Stimulated activated memory B cell treated with anti-CD40 and anti-IgM and Interleukin-4, amounts not matched to agents 10 μg/mL and 1 μg/mL and 100 μg/mL, for 72 hours (primary cell): ENCODE data around the gene NYAP2.

Experiments
- ATAC-seq: fragments of 150-1000 bp; cut with Tn5 transposase; 2 replicates; pipeline ENCODE4 v1.10.0; 2021
- H3K27ac Mint-ChIP-seq: one replicate; pipeline ENCODE4 v1.8.0; 2022; ENCODE audit warnings: mild to moderate bottlenecking, mixed read lengths
- H3K27me3 Mint-ChIP-seq: one replicate; pipeline ENCODE4 v1.8.0; 2022; ENCODE audit warnings: mixed read lengths
- H3K36me3 Mint-ChIP-seq: one replicate; pipeline ENCODE4 v1.8.0; 2022; ENCODE audit warnings: mixed read lengths
- H3K4me1 Mint-ChIP-seq: one replicate; pipeline ENCODE4 v1.8.0; 2022; ENCODE audit warnings: mixed read lengths
- H3K4me3 Mint-ChIP-seq: one replicate; pipeline ENCODE4 v1.8.0; 2022; ENCODE audit warnings: mild to moderate bottlenecking, moderate library complexity, mixed read lengths
- H3K9me3 Mint-ChIP-seq: one replicate; pipeline ENCODE4 v1.8.0; 2022; ENCODE audit warnings: mixed read lengths

Gene NYAP2

GRCh38 chr2:225598897-225599296 lies 199.4 kb downstream of the NYAP2 start:
- peaks cover 4% of the 10 kb centered on the region for H3K9me3 Mint-ChIP-seq
- no peaks in the 10 kb centered on the region for H3K27me3 Mint-ChIP-seq
- no peak overlapping the region for H3K27ac Mint-ChIP-seq
- H3K36me3 Mint-ChIP-seq = no peaks in the 10 kb centered on the region
- H3K4me3 Mint-ChIP-seq = no peak overlapping the region
- no peaks in the 10 kb centered on the region for H3K4me1 Mint-ChIP-seq
- no peak for ATAC-seq

GRCh38 chr2:225599856-225600255 lies 200.3 kb downstream of the NYAP2 start:
- Mint-ChIP-seq H3K9me3 (peaks cover 4% of the 10 kb centered on the region), H3K4me3 (no peak overlapping the region), H3K27ac (no peak overlapping the region), H3K36me3 (no peaks in the 10 kb centered on the region), H3K27me3 (no peaks in the 10 kb centered on the region), H3K4me1 (no peaks in the 10 kb centered on the region)
- no peak for ATAC-seq

- Mint-ChIP-seq H3K4me1 (no peaks in the 10 kb centered on the region), H3K27ac (no peak overlapping the region)
Measured at GRCh38 chr2:225600444-225600843, 200.9 kb downstream of the NYAP2 start.

GRCh38 chr2:225600865-225601264 lies 201.4 kb downstream of the NYAP2 start:
- no peaks in the 10 kb centered on the region for H3K4me1 Mint-ChIP-seq
- H3K36me3 Mint-ChIP-seq = no peaks in the 10 kb centered on the region
- H3K9me3 Mint-ChIP-seq = peaks cover 4% of the 10 kb centered on the region
- H3K27me3 Mint-ChIP-seq = no peaks in the 10 kb centered on the region
- H3K4me3 Mint-ChIP-seq = no peak overlapping the region
- no peak overlapping the region for H3K27ac Mint-ChIP-seq
- no peak for ATAC-seq

More at GRCh38 chr2:225600444-225600843, 200.9 kb downstream of the NYAP2 start:
- no peaks in the 10 kb centered on the region for H3K27me3 Mint-ChIP-seq
- H3K36me3 Mint-ChIP-seq = no peaks in the 10 kb centered on the region
- H3K9me3 Mint-ChIP-seq = peaks cover 4% of the 10 kb centered on the region
- ATAC-seq = no peak
- no peak overlapping the region for H3K4me3 Mint-ChIP-seq

- ATAC-seq = no peak
- H3K27me3 Mint-ChIP-seq = no peaks in the 10 kb centered on the region
- H3K36me3 Mint-ChIP-seq = no peaks in the 10 kb centered on the region
- no peak overlapping the region for H3K4me3 Mint-ChIP-seq
- no peak overlapping the region for H3K27ac Mint-ChIP-seq
- no peaks in the 10 kb centered on the region for H3K4me1 Mint-ChIP-seq
- H3K9me3 Mint-ChIP-seq = peaks cover 4% of the 10 kb centered on the region
Measured at GRCh38 chr2:225602205-225602604, 202.7 kb downstream of the NYAP2 start.

- no peaks in the 10 kb centered on the region for H3K4me1 Mint-ChIP-seq
- no peak for ATAC-seq
- no peak overlapping the region for H3K4me3 Mint-ChIP-seq
- H3K36me3 Mint-ChIP-seq = no peaks in the 10 kb centered on the region
- no peak overlapping the region for H3K27ac Mint-ChIP-seq
- no peaks in the 10 kb centered on the region for H3K9me3 Mint-ChIP-seq
- H3K27me3 Mint-ChIP-seq = no peaks in the 10 kb centered on the region
Measured at GRCh38 chr2:225608136-225608535, 208.6 kb downstream of the NYAP2 start.

GRCh38 chr2:225612636-225613035 lies 213.1 kb downstream of the NYAP2 start:
- H3K27me3 Mint-ChIP-seq = no peaks in the 10 kb centered on the region
- H3K27ac Mint-ChIP-seq = no peak overlapping the region
- H3K9me3 Mint-ChIP-seq = no peaks in the 10 kb centered on the region
- H3K4me1 Mint-ChIP-seq = no peaks in the 10 kb centered on the region
- ATAC-seq = no peak
- H3K4me3 Mint-ChIP-seq = no peak overlapping the region
- H3K36me3 Mint-ChIP-seq = no peaks in the 10 kb centered on the region

- Mint-ChIP-seq H3K4me3 (no peak overlapping the region), H3K9me3 (no peaks in the 10 kb centered on the region), H3K36me3 (no peaks in the 10 kb centered on the region), H3K27ac (no peak overlapping the region), H3K4me1 (no peaks in the 10 kb centered on the region), H3K27me3 (no peaks in the 10 kb centered on the region)
- ATAC-seq = no peak
Measured at GRCh38 chr2:225614915-225615314, 215.4 kb downstream of the NYAP2 start.

GRCh38 chr2:225615514-225615913 lies 216.0 kb downstream of the NYAP2 start:
- ATAC-seq = no peak
- Mint-ChIP-seq H3K36me3 (no peaks in the 10 kb centered on the region), H3K9me3 (no peaks in the 10 kb centered on the region), H3K27me3 (no peaks in the 10 kb centered on the region), H3K4me3 (no peak overlapping the region), H3K27ac (no peak overlapping the region), H3K4me1 (no peaks in the 10 kb centered on the region)

GRCh38 chr2:225616372-225616771 lies 216.9 kb downstream of the NYAP2 start:
- no peak overlapping the region for H3K27ac Mint-ChIP-seq
- H3K9me3 Mint-ChIP-seq = no peaks in the 10 kb centered on the region
- no peaks in the 10 kb centered on the region for H3K36me3 Mint-ChIP-seq
- ATAC-seq = no peak
- no peaks in the 10 kb centered on the region for H3K27me3 Mint-ChIP-seq
- no peak overlapping the region for H3K4me3 Mint-ChIP-seq
- no peaks in the 10 kb centered on the region for H3K4me1 Mint-ChIP-seq

GRCh38 chr2:225616848-225617247 lies 217.3 kb downstream of the NYAP2 start:
- no peaks in the 10 kb centered on the region for H3K9me3 Mint-ChIP-seq
- no peaks in the 10 kb centered on the region for H3K36me3 Mint-ChIP-seq
- ATAC-seq = no peak
- H3K27ac Mint-ChIP-seq = no peak overlapping the region
- no peak overlapping the region for H3K4me3 Mint-ChIP-seq
- H3K27me3 Mint-ChIP-seq = no peaks in the 10 kb centered on the region
- no peaks in the 10 kb centered on the region for H3K4me1 Mint-ChIP-seq

GRCh38 chr2:225620227-225620626 lies 220.7 kb downstream of the NYAP2 start:
- Mint-ChIP-seq H3K4me1 (no peaks in the 10 kb centered on the region), H3K9me3 (no peaks in the 10 kb centered on the region), H3K36me3 (no peaks in the 10 kb centered on the region), H3K27ac (no peak overlapping the region), H3K27me3 (no peaks in the 10 kb centered on the region), H3K4me3 (no peak overlapping the region)
- no peak for ATAC-seq

- Mint-ChIP-seq H3K4me3 (no peak overlapping the region), H3K27ac (no peak overlapping the region), H3K36me3 (no peaks in the 10 kb centered on the region), H3K27me3 (no peaks in the 10 kb centered on the region), H3K4me1 (no peaks in the 10 kb centered on the region), H3K9me3 (no peaks in the 10 kb centered on the region)
- no peak for ATAC-seq
Measured at GRCh38 chr2:225630824-225631533, 231.5 kb downstream of the NYAP2 start.

- H3K27me3 Mint-ChIP-seq = no peaks in the 10 kb centered on the region
- H3K36me3 Mint-ChIP-seq = no peaks in the 10 kb centered on the region
- ATAC-seq = no peak
- no peaks in the 10 kb centered on the region for H3K9me3 Mint-ChIP-seq
- H3K4me1 Mint-ChIP-seq = peaks cover 4% of the 10 kb centered on the region
- H3K4me3 Mint-ChIP-seq = no peak overlapping the region
- no peak overlapping the region for H3K27ac Mint-ChIP-seq
Measured at GRCh38 chr2:225632351-225632750, 232.8 kb downstream of the NYAP2 start.

GRCh38 chr2:225636558-225636957 lies 237.0 kb downstream of the NYAP2 start:
- H3K4me1 Mint-ChIP-seq = peaks cover 5% of the 10 kb centered on the region
- no peaks in the 10 kb centered on the region for H3K9me3 Mint-ChIP-seq
- H3K36me3 Mint-ChIP-seq = no peaks in the 10 kb centered on the region
- no peaks in the 10 kb centered on the region for H3K27me3 Mint-ChIP-seq
- ATAC-seq = no peak
- H3K27ac Mint-ChIP-seq = no peak overlapping the region
- H3K4me3 Mint-ChIP-seq = no peak overlapping the region

- no peak overlapping the region for H3K4me3 Mint-ChIP-seq
- no peaks in the 10 kb centered on the region for H3K27me3 Mint-ChIP-seq
- H3K9me3 Mint-ChIP-seq = no peaks in the 10 kb centered on the region
- no peak for ATAC-seq
- peaks cover 5% of the 10 kb centered on the region for H3K4me1 Mint-ChIP-seq
- no peaks in the 10 kb centered on the region for H3K36me3 Mint-ChIP-seq
- no peak overlapping the region for H3K27ac Mint-ChIP-seq
Measured at GRCh38 chr2:225637259-225637658, 237.7 kb downstream of the NYAP2 start.
